Activated effector memory CD4-positive, alpha-beta T cell treated with Interleukin-2 at 50 U/mL for 16 hours (primary cell): ENCODE data around the gene UBASH3A.

ENCODE experiments used
- DNase-seq: peaks from one replicate; pipeline ENCODE4 v3.0.0-alpha.2; 2020

UBASH3A gene

DNA sequence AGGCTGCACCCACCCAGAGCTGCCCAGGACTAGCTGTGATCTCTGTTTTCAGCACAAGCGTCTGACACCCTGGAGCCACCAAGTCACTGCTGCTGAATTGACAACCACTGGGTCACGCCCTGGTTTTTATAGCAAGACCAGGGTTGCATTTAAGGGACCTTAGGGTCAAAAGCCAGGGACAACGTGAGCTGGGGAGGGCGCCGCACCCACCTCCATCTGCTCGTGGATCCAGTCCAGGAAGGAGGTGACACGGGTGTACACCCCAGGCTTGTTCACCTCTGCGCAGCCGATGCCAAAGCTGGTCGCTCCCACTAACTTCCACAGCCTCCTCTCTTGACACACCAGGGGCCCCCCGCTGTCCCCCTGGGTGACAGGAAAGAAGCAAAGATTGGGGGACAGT is 28.2 kb upstream of the UBASH3A start:
- no peak for DNase-seq

DNA sequence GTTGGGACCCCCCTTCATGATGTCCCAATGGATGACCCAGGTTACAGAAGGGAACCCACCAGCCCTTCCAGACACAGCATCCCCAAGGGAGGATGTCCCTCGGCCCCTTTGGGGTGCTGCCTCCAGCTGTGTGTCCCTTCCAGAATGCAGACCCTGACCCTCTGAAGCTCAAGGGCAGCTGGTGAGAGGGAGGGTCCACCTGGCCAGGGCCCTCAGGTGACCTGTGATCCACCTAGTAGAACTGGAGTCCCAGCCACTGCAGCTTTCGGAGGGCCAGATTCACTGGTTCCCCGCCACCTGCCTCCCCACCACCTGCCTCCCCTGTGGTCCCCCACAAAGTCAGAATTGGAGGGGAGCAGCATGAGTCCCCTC is 27.8 kb upstream of the UBASH3A start:
- no peak for DNase-seq

- no peak for DNase-seq
Measured at GRCh38 chr21:42376338-42376982, 27.2 kb upstream of the UBASH3A start.

- DNase-seq: no peak
Measured at GRCh38 chr21:42377211-42377950, 26.3 kb upstream of the UBASH3A start.

DNA sequence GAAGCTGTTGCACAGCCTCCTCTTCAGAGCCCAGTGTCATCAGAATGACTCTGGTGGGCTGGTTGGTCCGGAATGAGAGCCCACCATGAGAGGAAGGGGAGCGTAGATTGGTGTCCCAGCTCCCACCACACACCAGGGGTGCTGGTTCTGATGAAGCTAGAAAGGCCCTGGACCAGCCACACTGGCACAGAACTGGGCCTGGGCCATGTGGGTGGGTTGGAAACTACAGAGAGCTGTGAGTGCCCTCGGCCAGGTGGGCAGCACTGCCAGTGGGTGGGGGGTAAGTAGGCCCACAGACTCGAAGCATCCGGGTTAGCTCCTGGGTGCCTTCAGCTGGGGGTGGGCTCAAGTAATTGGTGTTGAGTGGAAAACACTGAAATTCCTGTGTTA is 25.8 kb upstream of the UBASH3A start:
- no peak for DNase-seq

DNA sequence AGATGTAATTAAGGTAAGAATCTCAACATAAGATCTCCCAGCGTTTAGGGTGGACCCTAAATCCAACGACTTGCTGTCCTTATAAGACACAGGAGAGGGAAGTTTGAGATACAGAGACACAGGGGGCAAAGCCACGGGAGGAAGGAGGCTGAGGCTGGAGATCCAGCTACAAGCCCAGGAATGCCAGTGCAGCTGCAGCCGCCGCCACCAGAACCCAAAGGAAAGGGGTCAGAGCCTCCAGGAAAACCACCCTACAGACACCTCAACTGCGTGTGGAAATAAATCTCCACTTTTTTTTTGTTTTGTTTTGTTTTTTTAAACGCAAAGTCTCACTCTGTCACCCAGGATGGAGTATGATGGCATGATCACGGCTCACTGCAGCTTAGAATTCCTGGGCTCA is 25.3 kb upstream of the UBASH3A start:
- no peak for DNase-seq

- DNase-seq: no peak
Measured at GRCh38 chr21:42379426-42380215, 24.1 kb upstream of the UBASH3A start.

DNA sequence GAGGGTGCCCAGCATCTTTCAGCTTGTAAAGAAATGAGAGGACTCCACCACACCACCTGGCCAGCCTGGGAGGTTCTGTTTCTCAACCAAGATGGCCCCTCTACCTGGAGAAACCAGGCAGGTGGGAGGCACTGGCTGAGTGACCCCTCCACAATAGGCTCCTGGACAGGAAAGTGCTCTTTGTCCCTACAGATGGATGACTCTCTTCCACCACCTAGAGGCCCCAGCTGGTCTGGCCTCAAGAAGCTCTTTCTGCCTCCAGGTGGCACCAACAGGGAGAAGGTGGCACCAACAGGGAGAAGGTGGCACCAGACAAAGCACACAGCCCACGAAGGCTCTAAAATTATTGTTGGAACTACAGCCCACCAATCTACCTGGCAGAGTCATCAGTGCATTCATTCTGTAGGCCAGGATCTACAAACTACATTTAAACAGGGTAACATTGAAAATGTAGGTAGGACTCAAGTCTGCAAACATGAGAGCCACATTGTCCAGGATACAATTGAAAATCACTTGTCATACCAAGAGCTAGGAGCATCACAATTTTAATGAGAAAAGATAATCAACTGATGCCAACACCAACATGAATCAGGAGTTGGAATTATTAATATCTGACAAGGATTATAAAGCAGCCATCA is 22.2 kb upstream of the UBASH3A start:
- DNase-seq: no peak

DNA sequence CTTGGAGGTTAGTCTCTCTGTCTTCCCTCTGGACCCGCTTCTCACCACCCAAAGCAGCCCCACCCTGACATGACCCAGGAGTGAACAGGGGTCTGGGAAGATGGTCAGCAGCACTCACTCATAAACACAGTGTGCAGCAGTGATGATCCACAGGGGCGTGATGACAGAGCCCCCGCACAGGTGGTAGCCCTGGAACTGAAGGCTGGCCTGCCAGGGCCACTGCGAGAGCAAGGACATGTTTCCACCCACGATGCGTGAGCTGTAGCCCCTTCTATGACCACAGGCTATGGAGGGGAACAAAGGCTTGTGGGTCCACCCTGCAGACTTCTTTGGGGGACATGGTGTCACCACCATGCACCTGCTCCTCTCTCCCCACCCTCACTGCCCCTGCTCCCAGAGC is 20.8 kb upstream of the UBASH3A start:
- no peak for DNase-seq

GRCh38 chr21:42383331-42383730 is 20.4 kb upstream of the UBASH3A start:
- DNase-seq: no peak

DNA sequence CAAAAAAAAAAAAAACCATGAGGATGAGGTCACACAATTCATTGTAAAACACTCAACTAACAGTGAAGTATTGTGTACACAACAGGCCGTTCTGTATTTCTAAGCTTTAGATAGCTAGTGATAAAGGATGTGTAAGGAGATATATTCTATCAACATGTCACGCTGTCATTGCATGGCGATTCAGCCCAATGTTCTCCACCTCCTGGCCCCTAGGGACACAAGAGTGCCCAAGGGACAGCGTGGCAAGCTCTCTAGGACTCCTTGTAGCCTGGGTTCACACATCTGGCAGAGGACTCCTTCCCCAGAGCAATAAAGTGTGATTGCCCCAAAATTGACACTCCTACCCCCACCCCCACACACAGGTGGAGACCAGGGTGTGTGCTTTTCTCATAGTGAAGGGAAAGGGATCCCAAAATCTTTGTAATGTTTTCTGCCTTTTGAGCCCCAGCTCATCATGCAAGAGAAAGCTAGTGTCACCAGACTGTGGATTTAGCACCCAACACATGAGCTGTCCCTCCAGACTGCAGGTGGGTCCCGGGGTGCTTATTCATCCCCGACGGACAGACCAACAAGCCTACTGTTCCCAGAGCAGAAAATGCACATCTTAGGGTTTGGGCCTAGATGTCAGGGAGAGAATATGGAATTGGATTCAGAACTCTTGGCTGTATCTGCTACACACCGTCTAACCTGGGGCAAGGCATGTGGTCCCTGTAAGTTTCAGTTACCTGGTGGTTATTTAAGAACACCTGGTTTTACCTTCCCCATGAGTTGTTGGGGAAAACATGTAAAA is 19.4 kb upstream of the UBASH3A start:
- no peak for DNase-seq

DNA sequence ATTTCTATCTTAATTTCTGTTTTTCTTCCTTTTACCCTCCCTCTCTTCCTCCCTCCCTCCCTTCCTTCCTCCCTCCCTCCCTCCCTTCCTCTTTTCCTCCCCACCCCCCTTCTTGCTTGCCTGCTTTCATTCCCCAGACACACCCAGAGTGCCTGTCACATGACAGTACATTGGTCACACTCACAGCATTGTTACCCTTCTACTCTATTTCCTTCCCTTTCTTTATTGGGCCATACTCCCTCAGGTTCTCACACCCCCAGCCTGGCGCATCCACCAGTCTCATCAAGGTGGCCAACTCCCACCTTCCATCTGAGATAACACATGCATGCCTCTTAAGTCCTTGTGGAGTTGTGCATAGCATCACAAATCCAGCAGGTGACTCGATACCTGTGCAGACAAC is 18.7 kb upstream of the UBASH3A start:
- DNase-seq: no peak

DNA sequence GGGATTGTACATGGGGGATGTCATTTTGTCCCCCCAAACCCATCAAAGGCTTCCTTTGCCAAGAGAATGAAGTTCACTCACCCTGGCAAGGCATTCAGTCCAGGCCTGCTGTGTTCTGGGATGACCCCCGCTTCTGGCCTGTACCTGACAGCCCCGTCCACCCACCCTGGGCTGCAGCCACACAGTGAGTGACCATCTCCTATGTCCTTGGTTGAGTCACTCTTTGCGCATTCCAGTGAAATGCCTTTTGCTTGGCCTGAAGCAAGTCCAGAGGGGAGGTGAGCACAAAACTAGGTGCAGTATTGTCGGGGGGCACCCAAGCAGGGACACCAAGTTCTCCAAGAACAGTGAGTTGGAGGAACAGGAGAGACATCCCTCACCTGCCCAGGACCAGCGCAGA is 18.1 kb upstream of the UBASH3A start:
- no peak for DNase-seq

- DNase-seq: no peak
Measured at GRCh38 chr21:42386034-42386591, 17.6 kb upstream of the UBASH3A start.

DNA sequence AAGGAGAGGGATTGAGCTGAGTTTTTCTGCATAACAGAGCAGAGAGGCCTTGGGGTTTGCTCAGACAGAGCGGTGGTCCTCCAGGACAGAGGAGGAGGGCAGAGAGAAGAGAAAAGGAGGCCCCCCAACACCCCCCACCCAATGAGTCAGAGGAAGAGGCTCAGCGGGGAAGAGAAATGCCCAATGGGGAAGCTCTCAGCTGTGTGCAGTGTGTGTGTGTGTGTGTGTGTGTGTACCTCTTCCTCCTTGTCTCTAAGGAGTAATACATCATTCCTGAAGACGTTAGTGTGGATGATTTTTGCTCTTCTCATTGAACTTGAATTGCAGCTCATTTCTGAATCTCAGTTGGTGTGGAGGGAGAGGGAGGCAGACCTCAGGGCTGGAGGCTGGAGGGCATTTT is 16.5 kb upstream of the UBASH3A start:
- DNase-seq: no peak

- DNase-seq: no peak
Measured at GRCh38 chr21:42387843-42388340, 15.8 kb upstream of the UBASH3A start.

DNA sequence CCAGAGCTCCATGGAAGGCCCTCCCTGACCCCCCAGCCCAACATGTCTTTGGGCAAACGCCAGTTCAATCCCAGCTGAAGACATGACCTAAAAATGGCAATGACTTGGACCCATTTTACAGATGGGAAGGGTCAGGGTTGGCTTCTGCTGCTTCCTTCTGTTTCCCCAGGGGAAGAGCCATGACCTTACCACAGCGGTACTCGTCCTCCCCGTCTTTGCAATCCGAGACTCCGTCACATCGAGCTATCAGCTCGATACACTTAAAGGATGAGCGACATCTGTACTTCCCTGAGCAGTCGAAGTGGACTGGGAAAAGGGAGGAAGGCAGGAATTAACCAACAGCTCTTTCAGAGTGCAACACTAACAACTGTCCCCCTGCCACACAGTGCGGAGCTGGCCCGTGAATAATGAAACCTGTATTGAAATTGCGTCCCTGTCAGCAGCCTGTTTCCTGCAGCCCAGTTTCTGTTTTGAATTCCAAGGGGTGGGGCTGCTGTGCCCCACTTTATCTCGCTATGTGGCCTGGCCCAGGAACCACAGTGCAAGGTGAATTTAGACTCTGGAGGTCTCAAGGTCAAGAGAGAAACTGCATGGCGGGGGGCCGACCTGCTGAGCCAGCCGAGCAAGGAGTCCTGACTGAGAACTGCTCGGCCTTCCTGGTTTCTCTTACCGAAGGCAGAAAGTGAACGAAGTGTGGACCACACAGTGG is 14.8 kb upstream of the UBASH3A start:
- no peak for DNase-seq

GRCh38 chr21:42389449-42389835 is 14.3 kb upstream of the UBASH3A start:
- DNase-seq: no peak

- DNase-seq: no peak
Measured at GRCh38 chr21:42390193-42390592, 13.5 kb upstream of the UBASH3A start.

DNA sequence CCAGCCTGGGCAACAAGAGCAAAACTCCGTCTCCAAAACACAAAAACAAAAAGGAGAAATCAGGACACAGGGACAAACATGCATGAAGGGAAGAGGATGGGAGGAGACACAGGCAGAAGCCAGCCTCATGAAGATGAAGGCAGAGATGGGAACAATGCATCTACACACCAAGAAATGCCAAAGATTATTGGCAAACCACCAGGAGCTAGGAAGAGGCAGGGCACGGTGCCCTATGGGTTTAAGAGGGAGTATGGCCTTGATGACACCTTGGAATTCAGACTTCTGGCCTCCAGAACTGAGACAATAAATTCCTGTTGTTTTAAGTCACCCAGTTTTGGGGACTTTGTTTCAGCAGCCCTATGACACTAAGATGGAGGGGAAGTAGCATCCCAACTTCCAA is 13.0 kb upstream of the UBASH3A start:
- no peak for DNase-seq

DNA sequence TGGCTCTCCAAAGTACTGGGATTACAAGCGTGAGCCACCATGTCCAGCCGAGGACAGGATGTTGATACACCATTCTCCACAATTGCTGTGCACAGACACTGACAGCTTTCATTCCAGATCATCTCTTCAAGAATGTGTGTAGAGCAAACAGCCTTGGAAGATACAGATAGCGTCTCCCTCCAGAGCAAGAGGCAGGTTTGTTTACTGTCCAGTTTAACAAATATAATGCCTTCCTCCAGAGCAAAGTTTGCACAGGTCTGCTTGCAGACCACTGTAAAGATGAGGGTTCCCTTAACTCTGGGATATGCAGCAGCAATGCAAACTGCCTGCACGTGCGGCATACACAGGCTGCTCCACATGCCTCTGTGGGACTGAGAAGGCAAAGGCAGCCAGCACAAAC is 12.4 kb upstream of the UBASH3A start:
- DNase-seq: no peak
